ENCODE results near the gene CDHR5.

The CDHR5 gene

GRCh38 chr11:617199-617911 lies 7.4 kb downstream of the CDHR5 start:
- in situ Hi-C loops (cut with MboI; ENCODE audit: low sequenced_read_pairs, unreplicated experiment), result no loop called here
- no peak for DNase-seq (ENCODE audit: low spot score)
- TF ChIP-seq, protein P1, sequence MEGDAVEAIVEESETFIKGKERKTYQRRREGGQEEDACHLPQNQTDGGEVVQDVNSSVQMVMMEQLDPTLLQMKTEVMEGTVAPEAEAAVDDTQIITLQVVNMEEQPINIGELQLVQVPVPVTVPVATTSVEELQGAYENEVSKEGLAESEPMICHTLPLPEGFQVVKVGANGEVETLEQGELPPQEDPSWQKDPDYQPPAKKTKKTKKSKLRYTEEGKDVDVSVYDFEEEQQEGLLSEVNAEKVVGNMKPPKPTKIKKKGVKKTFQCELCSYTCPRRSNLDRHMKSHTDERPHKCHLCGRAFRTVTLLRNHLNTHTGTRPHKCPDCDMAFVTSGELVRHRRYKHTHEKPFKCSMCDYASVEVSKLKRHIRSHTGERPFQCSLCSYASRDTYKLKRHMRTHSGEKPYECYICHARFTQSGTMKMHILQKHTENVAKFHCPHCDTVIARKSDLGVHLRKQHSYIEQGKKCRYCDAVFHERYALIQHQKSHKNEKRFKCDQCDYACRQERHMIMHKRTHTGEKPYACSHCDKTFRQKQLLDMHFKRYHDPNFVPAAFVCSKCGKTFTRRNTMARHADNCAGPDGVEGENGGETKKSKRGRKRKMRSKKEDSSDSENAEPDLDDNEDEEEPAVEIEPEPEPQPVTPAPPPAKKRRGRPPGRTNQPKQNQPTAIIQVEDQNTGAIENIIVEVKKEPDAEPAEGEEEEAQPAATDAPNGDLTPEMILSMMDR (IDR thresholded peaks at IDR 0.05; ENCODE audit: borderline replicate concordance, control extremely low read depth, extremely low read depth, insufficient read depth, missing control alignments), result no peak

GRCh38 chr11:616320-617198 lies 8.2 kb downstream of the CDHR5 start:
- DNase-seq (ENCODE audit: low spot score), result no peak
- in situ Hi-C loops (cut with MboI; ENCODE audit: low sequenced_read_pairs, unreplicated experiment), result no loop called here
- TF ChIP-seq, protein P1 (IDR thresholded peaks at IDR 0.05; ENCODE audit: borderline replicate concordance, control extremely low read depth, extremely low read depth, insufficient read depth, missing control alignments), result no peak

GRCh38 chr11:615504-616319 lies 9.0 kb downstream of the CDHR5 start, which contains the start of gene IRF7:
TSS of gene IRF7 (minus strand) at chr11:615950. CDS start at chr11:615364, 586 bp downstream.
- TF ChIP-seq, protein P1 (IDR thresholded peaks at IDR 0.05; ENCODE audit: borderline replicate concordance, control extremely low read depth, extremely low read depth, insufficient read depth, missing control alignments), result no peak
- in situ Hi-C loops (cut with MboI; ENCODE audit: low sequenced_read_pairs, unreplicated experiment), result no loop called here
- DNase-seq (ENCODE audit: low spot score), result peak; percentile 96

GRCh38 chr11:614623-615503 lies 9.9 kb downstream of the CDHR5 start:
- TF ChIP-seq, protein P1 (IDR thresholded peaks at IDR 0.05; ENCODE audit: borderline replicate concordance, control extremely low read depth, extremely low read depth, insufficient read depth, missing control alignments), result no peak
- in situ Hi-C loops (cut with MboI; ENCODE audit: low sequenced_read_pairs, unreplicated experiment), result no loop called here
- no peak for DNase-seq (ENCODE audit: low spot score)

DNA sequence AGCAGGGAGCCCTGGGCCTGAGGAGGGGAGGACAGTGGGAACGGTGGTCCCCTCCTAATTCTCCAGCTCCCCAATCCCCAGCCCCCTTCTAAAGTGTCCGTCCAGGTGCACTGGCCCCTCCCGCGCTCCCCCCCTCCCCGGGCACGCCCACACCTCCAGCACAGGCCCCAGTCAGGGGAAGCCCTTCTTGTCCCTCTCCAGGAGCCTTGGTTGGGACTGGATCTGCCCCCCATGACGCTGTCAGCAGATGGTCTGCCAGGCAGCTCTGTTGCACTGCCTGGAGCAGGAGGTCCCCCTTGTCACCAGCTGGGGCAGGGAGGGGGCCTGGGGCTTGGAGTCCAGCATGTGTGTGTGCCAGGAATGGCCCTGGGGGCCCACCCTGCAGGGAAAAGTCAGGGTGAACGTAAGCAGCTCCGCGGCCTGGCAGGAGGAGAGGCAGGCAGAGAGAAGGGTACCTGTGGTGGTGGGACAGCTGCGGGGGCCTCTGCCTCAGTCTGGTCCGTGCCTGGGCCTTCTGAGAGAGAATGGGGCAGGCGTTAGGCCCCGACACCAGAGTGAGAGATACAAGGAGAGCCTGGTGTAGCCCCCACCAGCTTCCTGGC lies 10.6 kb downstream of the CDHR5 start:
- in situ Hi-C loops (cut with MboI; ENCODE audit: low sequenced_read_pairs, unreplicated experiment), result no loop called here
- TF ChIP-seq, protein P1 (IDR thresholded peaks at IDR 0.05; ENCODE audit: borderline replicate concordance, control extremely low read depth, extremely low read depth, insufficient read depth, missing control alignments), result no peak
- no peak for DNase-seq (ENCODE audit: low spot score)
